ENCODE data around the gene GALNT4.

Gene GALNT4

GRCh38 chr12:89524541-89525304, at the start of gene GALNT4:
GALNT4 (minus strand) TSS chr12:89524796; CDS start chr12:89524549, 247 bp downstream.
- peak; percentile 56 to 61 for DNase-seq

GRCh38 chr12:89573051-89573810, 48.6 kb upstream of the GALNT4 start:
- DNase-seq, result no peak

- no peak for DNase-seq
These were observed 47.0 kb upstream of the GALNT4 start for GRCh38 chr12:89571491-89572195.

GRCh38 chr12:89568484-89568883, 43.9 kb upstream of the GALNT4 start:
- DNase-seq, result no peak

GRCh38 chr12:89567691-89568239, 43.2 kb upstream of the GALNT4 start:
- DNase-seq, result no peak

GRCh38 chr12:89566615-89567014, 42.0 kb upstream of the GALNT4 start:
- DNase-seq, result no peak

GRCh38 chr12:89565002-89565401, 40.4 kb upstream of the GALNT4 start:
- no peak for DNase-seq

GRCh38 chr12:89559753-89560152, 35.2 kb upstream of the GALNT4 start:
- no peak for DNase-seq

- DNase-seq, result no peak
These were observed 32.4 kb upstream of the GALNT4 start for GRCh38 chr12:89556976-89557375.

- no peak for DNase-seq
These were observed 27.8 kb upstream of the GALNT4 start for GRCh38 chr12:89552376-89552775.

- DNase-seq, result no peak
These were observed 27.2 kb upstream of the GALNT4 start for GRCh38 chr12:89551747-89552146.

- DNase-seq, result no peak
These were observed 22.5 kb upstream of the GALNT4 start for GRCh38 chr12:89547101-89547500.

GRCh38 chr12:89546151-89546550, 21.6 kb upstream of the GALNT4 start:
- DNase-seq, result no peak

GRCh38 chr12:89544681-89545184, 20.1 kb upstream of the GALNT4 start:
- DNase-seq, result no peak

- DNase-seq, result no peak
These were observed 19.4 kb upstream of the GALNT4 start for GRCh38 chr12:89544022-89544421.

- peak; percentile 59 to 60 for DNase-seq
These were observed 18.5 kb upstream of the GALNT4 start for GRCh38 chr12:89542912-89543592.

- no peak for DNase-seq
These were observed 17.6 kb upstream of the GALNT4 start for GRCh38 chr12:89542236-89542635.

- DNase-seq, result no peak
These were observed 16.0 kb upstream of the GALNT4 start for GRCh38 chr12:89540586-89540985.

- no peak for DNase-seq
These were observed 15.0 kb upstream of the GALNT4 start for GRCh38 chr12:89539426-89540223.

GRCh38 chr12:89538897-89539296, 14.3 kb upstream of the GALNT4 start:
- no peak for DNase-seq

GRCh38 chr12:89537389-89537788, 12.8 kb upstream of the GALNT4 start:
- no peak for DNase-seq

- no peak for DNase-seq
These were observed 5.1 kb upstream of the GALNT4 start for GRCh38 chr12:89529738-89530137.

Measured in stimulated activated CD4-positive, alpha-beta T cell treated with anti-CD3 and anti-CD28 coated beads, Interleukin-2, amount 100 ng/mL, for 48 hours (primary cell).